GM21737 (cell line): ENCODE data around the gene CCNI2.
"Not testable (repeated sequence)": the region's sequence is repeated elsewhere in the genome, so short reads cannot be mapped to it uniquely, and the experiment has no call there.

Experiments used
- ATAC-seq: cut with Tn5 transposase; IDR thresholded peaks from one replicate; pipeline ENCODE4 v1.9.1; 2021; ENCODE audit warnings: mild to moderate bottlenecking, moderate library complexity; ENCODE audit not compliant: unreplicated experiment

Gene CCNI2

GRCh38 chr5:132778856-132779255, 31.6 kb downstream of the CCNI2 start:
- ATAC-seq = no peak

DNA sequence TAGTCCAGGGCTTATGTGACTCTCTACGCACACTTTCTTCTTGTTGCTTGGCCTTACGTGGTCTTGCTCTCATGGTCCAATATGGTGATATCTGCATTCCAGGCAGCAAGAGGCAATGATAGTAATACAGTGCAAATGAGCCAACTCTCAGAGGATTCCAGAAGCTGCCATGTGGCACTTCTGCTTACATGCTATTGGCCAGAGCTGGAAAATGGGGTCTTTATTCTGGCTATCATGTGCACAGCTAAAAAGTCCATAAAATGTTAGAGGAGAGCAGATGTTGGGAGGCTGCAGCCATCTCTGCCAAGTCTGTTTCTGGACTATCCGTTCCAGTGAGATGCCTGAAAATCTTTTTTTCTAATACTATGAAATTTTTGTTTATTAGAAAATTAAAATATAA, 32.7 kb downstream of the CCNI2 start:
- no peak for ATAC-seq

- ATAC-seq = no peak
These were observed 33.4 kb downstream of the CCNI2 start for GRCh38 chr5:132780577-132780976.

GRCh38 chr5:132781029-132781428, 33.8 kb downstream of the CCNI2 start:
- no peak for ATAC-seq

DNA sequence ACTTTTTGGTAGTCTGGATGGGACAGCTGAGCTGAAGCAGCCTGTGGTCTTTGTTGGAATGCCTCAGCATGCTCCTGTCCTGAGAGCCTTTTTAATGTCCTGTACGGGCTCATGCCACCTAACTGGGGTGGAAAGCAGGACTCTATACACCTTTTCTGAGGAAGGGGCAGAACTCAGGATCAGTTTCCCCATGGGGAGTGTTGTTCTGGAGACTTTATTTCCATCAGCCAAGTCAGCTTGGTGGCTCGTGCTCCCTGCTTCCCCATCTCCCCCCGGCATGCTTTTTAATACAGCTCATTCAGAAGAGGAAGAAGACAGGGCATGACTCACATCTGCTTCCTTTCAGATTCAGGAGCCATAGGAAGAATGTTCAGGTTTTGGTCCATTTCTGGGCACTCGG, 34.9 kb downstream of the CCNI2 start:
- ATAC-seq = no peak

GRCh38 chr5:132785365-132785764, 38.1 kb downstream of the CCNI2 start:
- ATAC-seq = no peak

GRCh38 chr5:132785864-132786263, 38.6 kb downstream of the CCNI2 start:
- ATAC-seq = no peak

DNA sequence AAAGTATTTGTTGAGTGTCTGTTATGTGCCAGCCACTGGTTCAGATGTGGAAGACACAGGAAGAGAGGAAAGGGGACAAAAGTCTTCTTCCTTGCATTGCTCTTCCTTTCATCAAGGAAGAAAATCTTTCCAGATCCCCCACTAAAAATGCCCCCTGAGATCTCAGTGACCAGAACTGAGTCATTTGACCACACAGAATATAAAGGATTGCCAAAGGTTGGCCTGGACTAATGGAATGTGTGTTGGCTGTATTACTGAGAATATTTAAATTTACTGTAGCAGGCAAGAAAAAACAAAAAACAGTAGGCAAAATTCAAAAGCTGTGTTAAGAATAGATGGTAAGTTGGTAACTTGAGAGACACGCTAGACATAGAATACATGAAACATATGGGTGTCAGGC, 39.9 kb downstream of the CCNI2 start:
- ATAC-seq = no peak

DNA sequence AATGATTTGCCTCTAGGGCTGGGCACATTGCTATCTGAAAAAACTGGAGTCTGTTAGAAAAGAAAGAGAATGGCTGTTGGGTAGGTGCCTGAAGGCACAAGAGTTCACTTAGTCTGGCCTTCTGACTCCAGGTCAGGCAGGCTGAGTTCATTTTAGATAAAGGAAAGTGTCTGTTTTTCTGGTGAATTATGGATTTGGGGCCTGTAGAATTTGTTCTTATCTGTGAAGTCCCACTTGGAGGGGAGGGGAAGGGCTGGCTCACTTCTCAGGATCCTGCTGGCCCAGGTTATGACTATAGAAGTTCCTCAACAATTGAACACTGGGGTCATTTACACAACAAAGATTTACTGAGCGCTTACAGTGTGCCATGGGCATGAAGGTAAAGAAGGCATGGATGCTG, 41.3 kb downstream of the CCNI2 start:
- ATAC-seq = no peak

DNA sequence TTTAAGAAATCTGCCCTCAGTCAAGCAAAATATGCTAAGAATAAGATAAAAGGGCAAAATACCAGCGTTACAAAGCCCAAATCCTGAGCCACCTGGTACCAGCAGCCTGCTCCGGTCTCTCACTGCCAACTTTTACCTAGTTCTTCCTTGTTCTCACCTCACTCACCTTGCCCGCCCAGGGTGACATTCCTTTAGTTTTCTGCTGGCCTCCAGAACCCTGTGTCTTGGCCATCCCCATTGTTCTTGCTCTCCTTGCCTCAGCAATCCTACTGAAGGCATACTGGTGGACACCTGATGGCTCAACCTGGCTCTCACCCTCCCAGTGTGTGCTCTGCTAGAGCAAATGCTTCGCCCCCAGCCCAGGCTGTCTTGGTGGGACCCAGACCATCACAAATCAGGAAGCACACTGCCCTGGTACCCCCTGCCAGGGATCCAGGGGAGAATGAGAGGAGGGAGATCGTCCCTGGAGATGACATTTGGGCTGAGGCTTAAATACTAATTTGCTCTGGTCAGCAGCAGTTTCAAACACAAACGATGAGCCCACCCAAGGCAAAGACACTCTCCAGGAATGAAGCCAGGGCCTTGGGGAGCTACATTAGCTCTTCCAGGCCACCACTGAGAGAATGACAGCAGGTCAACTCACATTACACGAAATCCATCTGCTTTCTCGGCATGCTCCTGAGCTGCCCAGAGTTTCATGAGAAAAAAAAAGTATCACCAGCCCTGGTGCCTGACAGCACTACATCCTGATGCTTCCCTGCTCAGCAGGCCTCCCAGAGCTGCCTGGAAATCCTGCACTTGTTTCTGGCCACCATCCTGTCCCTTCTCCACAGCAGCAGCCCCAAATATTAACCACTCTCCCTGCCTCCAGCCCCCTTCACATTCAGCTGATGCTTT, 42.0 kb downstream of the CCNI2 start:
- ATAC-seq = no peak

GRCh38 chr5:132790201-132790865, 43.1 kb downstream of the CCNI2 start:
- no peak for ATAC-seq

DNA sequence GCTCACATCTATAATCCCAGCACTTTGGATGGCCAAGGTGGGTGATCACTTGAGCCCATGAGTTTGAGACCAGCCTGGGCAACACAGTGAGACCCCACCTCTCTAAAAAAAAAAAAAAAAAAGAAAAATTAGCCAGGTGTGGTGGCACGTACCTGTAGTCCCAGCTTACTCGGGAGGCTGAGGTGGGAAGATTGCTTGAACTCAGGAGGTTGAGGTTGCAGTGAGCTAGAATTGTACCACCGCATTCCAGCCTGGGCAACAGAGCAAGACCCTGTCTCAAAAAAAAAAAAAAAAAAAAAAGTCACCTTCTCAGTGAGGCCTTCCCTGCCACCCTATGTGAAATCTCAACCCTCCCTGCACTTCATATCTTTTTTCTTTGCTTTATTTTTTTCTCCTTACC, 43.8 kb downstream of the CCNI2 start:
- no peak for ATAC-seq

DNA sequence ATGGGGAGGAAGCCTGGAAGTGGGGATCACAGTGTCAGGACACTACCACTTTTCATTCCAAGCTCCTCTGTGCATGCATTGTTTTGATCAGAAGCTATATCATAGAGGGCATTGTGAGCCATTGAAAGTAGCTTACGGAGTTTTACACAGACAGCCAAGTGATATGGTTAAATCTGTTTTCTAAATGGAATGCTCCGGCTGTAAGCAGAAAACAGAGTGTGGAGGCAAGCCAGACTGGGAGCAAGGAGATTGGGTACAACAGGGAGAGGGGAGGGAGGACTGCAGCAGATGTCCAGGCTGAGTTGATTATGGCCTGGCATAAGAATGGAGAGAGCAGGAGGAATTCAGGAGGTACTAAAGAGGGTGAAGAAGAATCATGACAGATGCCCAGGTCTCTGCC, 50.4 kb downstream of the CCNI2 start:
- ATAC-seq = no peak

GRCh38 chr5:132799392-132799791, 52.2 kb downstream of the CCNI2 start:
- ATAC-seq = no peak

GRCh38 chr5:132800545-132800944, 53.3 kb downstream of the CCNI2 start:
- ATAC-seq = no peak

GRCh38 chr5:132802044-132802684, 54.9 kb downstream of the CCNI2 start:
- ATAC-seq = no peak

- ATAC-seq = not testable (repeated sequence)
These were observed 55.5 kb downstream of the CCNI2 start for GRCh38 chr5:132802685-132803066.
